LNCaP clone FGC (cell line): ENCODE measurements around the gene TMEM18.

Experiments used
- DNase-seq: peaks from one replicate; pipeline ENCODE4 v3.0.0-alpha.2; 2011; ENCODE audit warnings: low read depth
- H3K4me3 ChIP-seq: 2 replicates; pipeline ENCODE4 v1.5.1; 2011; ENCODE audit warnings: mild to moderate bottlenecking, low read depth, low read length, control low read depth
- CTCF ChIP-seq: IDR thresholded peaks from 2 replicates; pipeline ENCODE4 v1.5.1; 2012; ENCODE audit warnings: mild to moderate bottlenecking; ENCODE audit not compliant: control insufficient read depth, insufficient read depth; ENCODE audit errors: extremely low read depth

Gene TMEM18

DNA sequence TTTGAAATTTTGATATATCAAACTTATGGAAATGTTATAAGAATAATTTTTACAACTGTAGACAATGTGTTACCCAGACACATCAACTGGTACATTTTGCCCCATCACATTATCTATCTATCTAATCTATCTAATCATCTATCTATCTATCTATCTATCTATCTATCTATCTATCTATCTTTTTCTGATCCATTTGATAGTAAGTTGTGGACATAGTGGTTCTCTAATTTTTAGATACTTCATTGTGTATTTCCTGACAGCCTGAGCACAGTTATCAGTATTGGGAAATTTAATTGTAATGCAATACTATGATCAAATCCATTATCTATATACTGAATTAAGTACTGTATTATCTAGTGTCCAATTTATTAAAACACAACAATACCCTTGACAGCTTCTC lies 42.0 kb upstream of the TMEM18 start:
- TF ChIP-seq CTCF = no peak
- no peak overlapping the region for H3K4me3 ChIP-seq
- DNase-seq = no peak

GRCh38 chr2:717661-718060 lies 40.5 kb upstream of the TMEM18 start:
- no peak for TF ChIP-seq CTCF
- H3K4me3 ChIP-seq = no peak overlapping the region
- DNase-seq = no peak

DNA sequence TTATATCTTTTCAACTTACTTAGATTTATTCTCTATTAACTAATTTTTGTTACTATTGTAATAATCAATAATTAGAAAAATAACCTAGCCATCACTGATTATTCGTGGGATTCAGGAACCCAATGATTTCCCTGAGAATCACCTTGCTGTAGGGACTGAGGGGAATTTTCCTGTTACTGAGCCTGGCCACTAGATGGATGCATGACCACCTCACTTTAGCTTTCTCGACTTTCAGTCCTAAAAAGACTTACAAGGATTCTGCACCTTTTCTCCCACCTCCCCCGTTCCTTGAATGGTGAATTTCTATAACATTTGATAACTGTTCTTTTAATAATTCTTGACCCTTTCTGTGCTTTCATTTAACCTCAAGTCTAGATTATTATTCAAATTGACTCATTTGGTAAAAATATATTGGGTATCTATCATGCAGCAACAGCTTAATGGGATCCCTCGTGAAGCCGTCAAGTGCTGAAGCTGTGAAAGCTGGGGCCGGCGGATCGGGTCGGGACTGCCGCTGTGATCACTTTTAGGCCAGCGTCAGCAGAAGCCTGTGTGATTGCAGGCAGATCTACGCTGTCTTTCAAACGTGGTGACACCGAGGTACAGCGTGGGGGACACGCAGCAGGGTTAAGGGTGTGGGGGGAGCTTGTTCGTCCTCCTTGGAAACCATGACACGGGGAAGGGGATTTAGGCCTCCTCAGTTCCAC lies 38.8 kb upstream of the TMEM18 start:
- DNase-seq = no peak
- peak; percentile 36 for TF ChIP-seq CTCF
- no peak overlapping the region for H3K4me3 ChIP-seq

DNA sequence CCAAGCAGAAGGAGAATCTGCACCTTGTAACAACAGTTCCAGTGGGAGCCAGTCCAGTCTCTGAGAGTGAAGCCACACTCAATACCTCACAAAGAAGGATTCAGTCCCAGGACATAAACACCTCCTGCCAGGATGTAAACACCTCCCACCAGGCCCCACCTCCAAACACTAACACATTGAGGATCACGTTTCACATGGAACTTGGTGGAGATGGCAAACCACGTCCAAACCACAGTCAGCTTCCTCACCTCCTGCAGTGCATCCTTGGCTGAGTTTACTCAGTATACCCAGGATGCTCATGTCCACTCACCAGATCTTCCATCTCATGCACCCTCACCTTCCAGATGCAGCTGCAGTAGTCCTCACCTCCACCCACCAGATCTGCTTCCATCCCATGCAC lies 37.8 kb upstream of the TMEM18 start:
- no peak for TF ChIP-seq CTCF

GRCh38 chr2:714005-714741 lies 37.0 kb upstream of the TMEM18 start:
- H3K4me3 ChIP-seq = no peak overlapping the region
- TF ChIP-seq CTCF = peak; percentile 86
- DNase-seq = no peak

More for the DNA sequence above, 37.8 kb upstream of the TMEM18 start:
- no peak for DNase-seq
- no peak overlapping the region for H3K4me3 ChIP-seq

- no peak overlapping the region for H3K4me3 ChIP-seq
- no peak for TF ChIP-seq CTCF
- DNase-seq = peak; percentile 47
These were observed 33.9 kb upstream of the TMEM18 start for GRCh38 chr2:710867-711665.
